GM23338 (cell line): Measurements from ENCODE around the gene TMEM187. TPM values are rescaled to one million over a fixed set of nuclear protein-coding genes. Genes with fewer than 3 reads are reported as not detected.

Experiments
- ATAC-seq: fragments of 200-7000 bp; cut with Tn5 transposase; 3 replicates; pipeline ENCODE4 v1.9.1; 2020
- DNase-seq: peaks from one replicate; pipeline ENCODE4 v3.0.0-alpha.2; 2015; ENCODE audit warnings: low spot score
- H2AFZ ChIP-seq: fragments of 200-600 bp; sonication (generic); 2 replicates; pipeline ENCODE4 v1.8.0; 2016; ENCODE audit warnings: antibody characterized with exemption, mild to moderate bottlenecking, moderate library complexity
- H3F3A ChIP-seq: fragments of 200-600 bp; sonication (generic); replicated peaks from 2 replicates; pipeline ENCODE4 v1.8.0; 2017; ENCODE audit warnings: antibody characterized with exemption, mixed run types, low read depth
- H3K27ac ChIP-seq: fragments of 200-600 bp; sonication (generic); 2 replicates; pipeline ENCODE4 v1.6.1; 2016; ENCODE audit warnings: low read depth
- H3K27me3 ChIP-seq: fragments of 200-600 bp; sonication (generic); 2 replicates; pipeline ENCODE4 v1.8.0; 2016; ENCODE audit warnings: mild to moderate bottlenecking, mixed run types, moderate library complexity; ENCODE audit not compliant: insufficient read depth
- H3K36me3 ChIP-seq: fragments of 200-600 bp; sonication (generic); 2 replicates; pipeline ENCODE4 v1.8.0; 2016; ENCODE audit warnings: mild to moderate bottlenecking; ENCODE audit not compliant: insufficient read depth
- H3K4me1 ChIP-seq: fragments of 200-600 bp; sonication (generic); 2 replicates; pipeline ENCODE4 v1.8.0; 2016; ENCODE audit warnings: mild to moderate bottlenecking, moderate library complexity; ENCODE audit not compliant: insufficient read depth
- H3K4me2 ChIP-seq: fragments of 200-600 bp; sonication (generic); 2 replicates; pipeline ENCODE4 v1.7.1; 2017; ENCODE audit warnings: mixed run types
- H3K4me3 ChIP-seq: fragments of 200-600 bp; sonication (generic); 2 replicates; pipeline ENCODE4 v1.6.1; 2016; ENCODE audit warnings: mixed run types
- H3K79me2 ChIP-seq: fragments of 200-600 bp; sonication (generic); replicated peaks from 2 replicates; pipeline ENCODE4 v1.8.0; 2017; ENCODE audit warnings: mild to moderate bottlenecking; ENCODE audit not compliant: insufficient read depth
- H3K9me2 ChIP-seq: fragments of 200-600 bp; sonication (generic); 2 replicates; pipeline ENCODE4 v1.8.0; 2017; ENCODE audit not compliant: insufficient read depth
- H4K20me1 ChIP-seq: fragments of 200-600 bp; sonication (generic); replicated peaks from 2 replicates; pipeline ENCODE4 v1.8.0; 2017; ENCODE audit warnings: mild to moderate bottlenecking; ENCODE audit not compliant: insufficient read depth
- H3K27ac Mint-ChIP-seq: 2 replicates; pipeline ENCODE4 v1.8.0; 2020; ENCODE audit warnings: inconsistent platforms, mild to moderate bottlenecking, moderate library complexity, mixed read lengths
- H3K27me3 Mint-ChIP-seq: 3 replicates; pipeline ENCODE4 v1.8.0; 2022; ENCODE audit warnings: low read depth, mild to moderate bottlenecking, moderate library complexity, mixed read lengths, inconsistent platforms; ENCODE audit not compliant: insufficient read depth, poor library complexity
- H3K36me3 Mint-ChIP-seq: 3 replicates; pipeline ENCODE4 v1.8.0; 2021; ENCODE audit warnings: low read depth, mild to moderate bottlenecking, inconsistent platforms, moderate library complexity, mixed read lengths
- H3K4me1 Mint-ChIP-seq: 3 replicates; pipeline ENCODE4 v1.8.0; 2020; ENCODE audit warnings: mild to moderate bottlenecking, inconsistent platforms, mixed read lengths
- H3K4me3 Mint-ChIP-seq: 3 replicates; pipeline ENCODE4 v1.8.0; 2021; ENCODE audit warnings: moderate library complexity, mild to moderate bottlenecking, inconsistent platforms, mixed read lengths
- H3K9me3 Mint-ChIP-seq: 3 replicates; pipeline ENCODE4 v1.8.0; 2020; ENCODE audit warnings: moderate library complexity, mild to moderate bottlenecking, inconsistent platforms, mixed read lengths
- EZH2 ChIP-seq: fragments of 200-600 bp; sonication (generic); IDR thresholded peaks from one replicate; pipeline ENCODE4 v1.8.0; 2017; ENCODE audit warnings: antibody characterized with exemption, mild to moderate bottlenecking, low read depth; ENCODE audit not compliant: unreplicated experiment
- POLR2AphosphoS5 ChIP-seq: IDR thresholded peaks from 2 replicates; pipeline ENCODE4 v1.6.1; 2016; ENCODE audit warnings: antibody characterized with exemption, low read depth
- STAT1 ChIP-seq: IDR thresholded peaks from one replicate; pipeline ENCODE4 v1.6.1; 2016; ENCODE audit warnings: antibody characterized with exemption; ENCODE audit not compliant: unreplicated experiment
- ZNF331 ChIP-seq: fragments of 250-450 bp; sonication (Bioruptor Pico); IDR thresholded peaks from 2 replicates; pipeline ENCODE4 v1.5.0; 2020; ENCODE audit warnings: low read depth, mild to moderate bottlenecking, moderate library complexity
- polyA plus RNA-seq: library from polyadenylated mRNA; unstranded; fragments of >200 nt; fragmentation: Nextera tagmentation; extraction: Ambion mirVana; gene quantifications from 2 replicates; pipeline ENCODE4 v1.2.1, GENCODE V29; 2016
- total RNA-seq: library from RNA; depleted of rRNA; stranded (reverse); fragments of >200 nt; shearing (Covaris generic); gene quantifications from 2 replicates; pipeline ENCODE4 v1.2.3, GENCODE V29; 2014
- TF ChIP-seq, protein P1 (sequence below): fragments of 250-450 bp; sonication (Bioruptor Pico); IDR thresholded peaks from 2 replicates; pipeline ENCODE4 v1.5.0; 2020; ENCODE audit warnings: mild to moderate bottlenecking, moderate library complexity

TMEM187 gene
- total and polyA plus RNA-seq, 2 experiments from 2014 or later = 2.5 to 4.4 TPM

DNA sequence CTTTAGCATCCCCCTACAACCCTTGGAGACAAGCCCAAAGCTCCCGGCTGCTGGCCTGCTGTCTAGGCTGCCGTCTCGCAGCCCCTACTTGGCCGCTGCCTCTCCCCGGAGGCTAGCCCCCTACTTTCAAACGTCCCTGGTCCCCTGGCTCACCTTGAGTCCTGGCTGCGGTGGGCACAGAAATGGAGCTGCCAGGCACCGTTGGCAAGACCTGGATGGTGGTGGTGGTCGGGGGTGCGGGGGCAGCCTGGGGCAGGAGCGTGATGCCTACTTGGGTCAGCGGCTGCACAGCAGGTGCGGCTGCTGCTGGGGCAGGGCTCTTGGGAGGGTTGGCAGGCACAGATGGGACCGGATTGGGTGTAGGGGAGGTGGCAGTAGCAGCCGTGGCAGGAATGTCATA, 12.9 kb upstream of the TMEM187 start (continued):
- TF ChIP-seq, protein P1, sequence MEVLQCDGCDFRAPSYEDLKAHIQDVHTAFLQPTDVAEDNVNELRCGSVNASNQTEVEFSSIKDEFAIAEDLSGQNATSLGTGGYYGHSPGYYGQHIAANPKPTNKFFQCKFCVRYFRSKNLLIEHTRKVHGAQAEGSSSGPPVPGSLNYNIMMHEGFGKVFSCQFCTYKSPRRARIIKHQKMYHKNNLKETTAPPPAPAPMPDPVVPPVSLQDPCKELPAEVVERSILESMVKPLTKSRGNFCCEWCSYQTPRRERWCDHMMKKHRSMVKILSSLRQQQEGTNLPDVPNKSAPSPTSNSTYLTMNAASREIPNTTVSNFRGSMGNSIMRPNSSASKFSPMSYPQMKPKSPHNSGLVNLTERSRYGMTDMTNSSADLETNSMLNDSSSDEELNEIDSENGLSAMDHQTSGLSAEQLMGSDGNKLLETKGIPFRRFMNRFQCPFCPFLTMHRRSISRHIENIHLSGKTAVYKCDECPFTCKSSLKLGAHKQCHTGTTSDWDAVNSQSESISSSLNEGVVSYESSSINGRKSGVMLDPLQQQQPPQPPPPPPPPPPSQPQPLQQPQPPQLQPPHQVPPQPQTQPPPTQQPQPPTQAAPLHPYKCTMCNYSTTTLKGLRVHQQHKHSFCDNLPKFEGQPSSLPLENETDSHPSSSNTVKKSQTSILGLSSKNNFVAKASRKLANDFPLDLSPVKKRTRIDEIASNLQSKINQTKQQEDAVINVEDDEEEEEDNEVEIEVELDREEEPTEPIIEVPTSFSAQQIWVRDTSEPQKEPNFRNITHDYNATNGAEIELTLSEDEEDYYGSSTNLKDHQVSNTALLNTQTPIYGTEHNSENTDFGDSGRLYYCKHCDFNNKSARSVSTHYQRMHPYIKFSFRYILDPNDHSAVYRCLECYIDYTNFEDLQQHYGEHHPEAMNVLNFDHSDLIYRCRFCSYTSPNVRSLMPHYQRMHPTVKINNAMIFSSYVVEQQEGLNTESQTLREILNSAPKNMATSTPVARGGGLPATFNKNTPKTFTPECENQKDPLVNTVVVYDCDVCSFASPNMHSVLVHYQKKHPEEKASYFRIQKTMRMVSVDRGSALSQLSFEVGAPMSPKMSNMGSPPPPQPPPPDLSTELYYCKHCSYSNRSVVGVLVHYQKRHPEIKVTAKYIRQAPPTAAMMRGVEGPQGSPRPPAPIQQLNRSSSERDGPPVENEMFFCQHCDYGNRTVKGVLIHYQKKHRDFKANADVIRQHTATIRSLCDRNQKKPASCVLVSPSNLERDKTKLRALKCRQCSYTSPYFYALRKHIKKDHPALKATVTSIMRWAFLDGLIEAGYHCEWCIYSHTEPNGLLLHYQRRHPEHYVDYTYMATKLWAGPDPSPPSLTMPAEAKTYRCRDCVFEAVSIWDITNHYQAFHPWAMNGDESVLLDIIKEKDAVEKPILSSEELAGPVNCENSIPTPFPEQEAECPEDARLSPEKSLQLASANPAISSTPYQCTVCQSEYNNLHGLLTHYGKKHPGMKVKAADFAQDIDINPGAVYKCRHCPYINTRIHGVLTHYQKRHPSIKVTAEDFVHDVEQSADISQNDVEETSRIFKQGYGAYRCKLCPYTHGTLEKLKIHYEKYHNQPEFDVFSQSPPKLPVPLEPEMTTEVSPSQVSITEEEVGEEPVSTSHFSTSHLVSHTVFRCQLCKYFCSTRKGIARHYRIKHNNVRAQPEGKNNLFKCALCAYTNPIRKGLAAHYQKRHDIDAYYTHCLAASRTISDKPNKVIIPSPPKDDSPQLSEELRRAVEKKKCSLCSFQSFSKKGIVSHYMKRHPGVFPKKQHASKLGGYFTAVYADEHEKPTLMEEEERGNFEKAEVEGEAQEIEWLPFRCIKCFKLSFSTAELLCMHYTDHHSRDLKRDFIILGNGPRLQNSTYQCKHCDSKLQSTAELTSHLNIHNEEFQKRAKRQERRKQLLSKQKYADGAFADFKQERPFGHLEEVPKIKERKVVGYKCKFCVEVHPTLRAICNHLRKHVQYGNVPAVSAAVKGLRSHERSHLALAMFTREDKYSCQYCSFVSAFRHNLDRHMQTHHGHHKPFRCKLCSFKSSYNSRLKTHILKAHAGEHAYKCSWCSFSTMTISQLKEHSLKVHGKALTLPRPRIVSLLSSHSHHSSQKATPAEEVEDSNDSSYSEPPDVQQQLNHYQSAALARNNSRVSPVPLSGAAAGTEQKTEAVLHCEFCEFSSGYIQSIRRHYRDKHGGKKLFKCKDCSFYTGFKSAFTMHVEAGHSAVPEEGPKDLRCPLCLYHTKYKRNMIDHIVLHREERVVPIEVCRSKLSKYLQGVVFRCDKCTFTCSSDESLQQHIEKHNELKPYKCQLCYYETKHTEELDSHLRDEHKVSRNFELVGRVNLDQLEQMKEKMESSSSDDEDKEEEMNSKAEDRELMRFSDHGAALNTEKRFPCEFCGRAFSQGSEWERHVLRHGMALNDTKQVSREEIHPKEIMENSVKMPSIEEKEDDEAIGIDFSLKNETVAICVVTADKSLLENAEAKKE = no peak
- TF ChIP-seq EZH2 (no peak), STAT1 (no peak), POLR2AphosphoS5 (no peak), ZNF331 (CRISPR knock-in tag) (no peak)

DNA sequence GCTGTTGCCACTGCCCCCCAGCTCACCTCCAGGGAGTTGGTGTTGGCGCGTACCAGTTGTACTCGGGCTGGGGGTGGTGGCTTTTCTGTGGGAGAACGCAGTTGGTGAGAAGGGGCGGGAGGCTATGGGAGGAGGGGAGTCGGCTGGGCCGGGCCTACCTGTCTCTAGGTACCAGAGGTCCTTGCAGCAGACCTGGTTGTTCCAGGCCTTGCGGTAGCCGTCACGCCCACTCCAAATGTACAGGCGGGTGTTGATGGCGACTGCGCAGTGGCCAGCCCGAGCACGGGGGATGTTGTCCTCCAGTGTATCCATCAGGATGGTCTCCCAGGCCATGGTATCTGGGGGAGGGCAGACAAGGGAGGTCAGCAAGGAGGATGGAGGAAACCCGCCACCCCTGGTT, 12.5 kb upstream of the TMEM187 start:
- H3K9me3 Mint-ChIP-seq = no peaks in the 10 kb centered on the region
- DNase-seq = no peak
- no peak for ATAC-seq
- Histone ChIP-seq H3K79me2 (peaks cover 23% of the 10 kb centered on the region), H3K27me3 (no peaks in the 10 kb centered on the region), H3K4me3 (no peak overlapping the region), H3K4me1 (no peaks in the 10 kb centered on the region), H4K20me1 (no peaks in the 10 kb centered on the region), H3K9me2 (no peaks in the 10 kb centered on the region), H3F3A (no peaks in the 10 kb centered on the region), H2AFZ (no peak overlapping the region), H3K4me2 (no peak overlapping the region), H3K36me3 (no peaks in the 10 kb centered on the region), H3K27ac (no peak overlapping the region)
- no peaks in the 10 kb centered on the region for H3K4me1 Mint-ChIP-seq
- TF ChIP-seq ZNF331 (CRISPR knock-in tag) (no peak), STAT1 (no peak)
- H3K4me3 Mint-ChIP-seq = no peak overlapping the region
- no peak overlapping the region for H3K27ac Mint-ChIP-seq
- peaks cover 82% of the 10 kb centered on the region for H3K36me3 Mint-ChIP-seq
- peaks cover 10% of the 10 kb centered on the region for H3K27me3 Mint-ChIP-seq
